Stromal cell of bone marrow (primary cell): ENCODE results near the gene IL11.
"Not testable (repeated sequence)": the region's sequence is repeated elsewhere in the genome, so short reads cannot be mapped to it uniquely, and the experiment has no call there.

Experiments used
- DNase-seq: peaks from one replicate; pipeline ENCODE4 v3.0.0-alpha.2; 2012; ENCODE audit warnings: low read depth

Gene IL11

GRCh38 chr19:55370305-55370988 is at the start of gene IL11:
Gene IL11, minus strand, starts transcription at chr19:55370463. Its CDS starts 153 bp downstream, at chr19:55370310.
- DNase-seq = no peak

GRCh38 chr19:55419624-55420236 is 49.5 kb upstream of the IL11 start:
- DNase-seq = no peak

GRCh38 chr19:55419103-55419502 is 48.8 kb upstream of the IL11 start:
- no peak for DNase-seq

GRCh38 chr19:55418185-55418584 is 47.9 kb upstream of the IL11 start:
- DNase-seq = peak; percentile 78

- DNase-seq = no peak
These were observed 39.9 kb upstream of the IL11 start for GRCh38 chr19:55410168-55410567.

- DNase-seq = not testable (repeated sequence)
These were observed 38.9 kb upstream of the IL11 start for GRCh38 chr19:55409179-55409578.

- DNase-seq = no peak
These were observed 38.2 kb upstream of the IL11 start for GRCh38 chr19:55408533-55408872.

- DNase-seq = peak; percentile 99
These were observed 37.7 kb upstream of the IL11 start for GRCh38 chr19:55407800-55408532.

- DNase-seq = not testable (repeated sequence)
These were observed 37.2 kb upstream of the IL11 start, which contains the start of gene UBE2S for GRCh38 chr19:55407550-55407799. Gene UBE2S, minus strand, starts transcription at chr19:55407788. Its CDS starts 199 bp downstream, at chr19:55407589.

- no peak for DNase-seq
These were observed 36.7 kb upstream of the IL11 start for GRCh38 chr19:55406826-55407549.

- no peak for DNase-seq
These were observed 36.0 kb upstream of the IL11 start for GRCh38 chr19:55406091-55406825.

GRCh38 chr19:55405638-55406037 is 35.4 kb upstream of the IL11 start:
- no peak for DNase-seq

GRCh38 chr19:55402509-55402908 is 32.2 kb upstream of the IL11 start:
- no peak for DNase-seq

GRCh38 chr19:55401390-55401789 is 31.1 kb upstream of the IL11 start:
- DNase-seq = not testable (repeated sequence)

- DNase-seq = no peak
These were observed 30.2 kb upstream of the IL11 start for GRCh38 chr19:55400281-55401087.

GRCh38 chr19:55398200-55398925 is 28.1 kb upstream of the IL11 start:
- no peak for DNase-seq

GRCh38 chr19:55392820-55393761 is 22.8 kb upstream of the IL11 start:
- no peak for DNase-seq

- no peak for DNase-seq
These were observed 21.7 kb upstream of the IL11 start for GRCh38 chr19:55391702-55392615.
